B cell (primary cell): Measurements from ENCODE around the gene DDX52.

Experiments used
- CTCF ChIP-seq: fragments of 200-600 bp; IDR thresholded peaks from one replicate; pipeline ENCODE4 v1.8.0; 2022; ENCODE audit warnings: antibody characterized with exemption, mild to moderate bottlenecking
- EZH2 ChIP-seq: IDR thresholded peaks from 2 replicates; pipeline ENCODE4 v1.6.1; 2012; ENCODE audit warnings: borderline replicate concordance, low read depth, mild to moderate bottlenecking, moderate library complexity, low read length; ENCODE audit not compliant: insufficient read depth, poor library complexity, severe bottlenecking

GRCh38 chr17:37667039-37667438 is 23.8 kb upstream of the DDX52 start:
- no peak for TF ChIP-seq EZH2
- no peak for TF ChIP-seq CTCF
